DMS 273 (cell line): ENCODE measurements around the gene ZNF653.

Source experiments
- DNase-seq: peaks from one replicate; lab custom pipeline; 2025; ENCODE audit not compliant: unreplicated experiment; lab: John Stamatoyannopoulos, UW

The ZNF653 gene

DNA sequence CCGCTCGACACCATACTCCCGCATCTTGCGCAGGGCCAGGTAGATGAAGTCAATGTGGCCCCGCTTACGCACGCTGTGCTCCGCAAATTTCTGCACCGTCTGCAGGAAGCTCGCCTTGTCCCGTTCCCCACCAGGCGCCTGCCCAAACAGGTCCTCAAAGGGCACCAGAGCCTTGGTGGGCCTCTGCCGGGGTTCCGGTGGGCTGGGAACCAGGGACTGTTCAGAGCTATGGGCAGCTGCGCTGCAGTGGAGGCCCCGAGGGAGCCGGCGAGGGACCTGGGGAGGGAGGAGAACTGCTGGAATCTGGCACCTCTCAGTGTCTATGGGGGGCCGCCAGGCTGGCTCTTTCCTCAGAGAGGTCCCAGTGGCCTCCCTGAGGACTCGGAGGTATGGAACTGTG, 8.3 kb upstream of the ZNF653 start:
- DNase-seq, result no peak

DNA sequence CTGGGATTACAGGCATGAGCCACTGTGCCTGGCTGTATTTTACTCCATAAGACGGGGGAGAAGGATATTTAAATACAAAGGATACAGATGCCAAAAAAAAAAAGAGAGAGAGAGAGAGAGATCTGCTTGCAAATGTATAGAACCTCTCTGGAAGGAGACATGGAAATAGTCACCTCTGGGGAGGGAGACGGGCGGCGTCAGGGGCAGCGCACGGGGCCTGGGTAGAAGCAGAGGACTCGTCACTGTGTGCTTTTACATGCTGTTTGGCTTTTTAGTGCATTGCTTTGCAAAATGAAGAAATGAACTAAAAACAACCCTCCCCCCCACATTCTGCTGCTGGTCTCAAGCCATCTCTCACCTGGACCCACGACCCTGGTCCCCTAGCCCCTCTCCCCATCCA, 4.8 kb upstream of the ZNF653 start:
- DNase-seq, result no peak

DNA sequence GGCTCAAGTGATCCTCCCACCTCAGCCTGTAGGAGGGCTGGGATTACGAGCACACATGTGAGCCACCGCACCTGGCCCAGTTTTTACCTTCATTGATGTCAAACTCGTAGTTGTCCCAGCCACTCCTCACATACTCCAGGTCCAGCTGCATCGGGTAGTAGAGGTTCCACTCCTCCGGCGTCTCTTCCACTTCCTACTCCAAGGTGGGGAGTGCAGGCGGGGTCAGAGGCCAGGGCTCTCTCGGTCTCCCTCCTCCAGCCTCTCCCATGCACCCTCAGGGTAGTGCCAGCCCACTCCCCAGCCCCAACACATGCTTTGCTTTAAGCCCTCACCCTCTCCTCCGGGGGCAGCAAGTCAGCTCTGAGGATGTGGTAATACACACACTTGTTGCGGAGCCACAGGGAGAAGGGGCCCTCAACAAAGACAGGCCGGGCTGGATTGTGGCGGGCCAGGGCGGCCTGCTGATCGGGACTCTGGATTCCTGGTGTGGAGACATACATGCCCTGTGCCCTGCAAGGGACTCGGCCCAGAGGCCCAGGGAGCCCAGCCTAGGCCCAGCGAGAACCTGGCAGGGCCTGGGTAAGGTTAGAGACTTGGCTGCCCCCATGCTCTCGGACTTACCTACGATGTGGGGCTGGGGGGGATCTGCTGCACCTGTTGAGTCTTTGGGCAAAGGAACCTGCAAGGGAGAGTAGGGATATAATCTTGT, 1.9 kb upstream of the ZNF653 start:
- DNase-seq, result no peak

DNA sequence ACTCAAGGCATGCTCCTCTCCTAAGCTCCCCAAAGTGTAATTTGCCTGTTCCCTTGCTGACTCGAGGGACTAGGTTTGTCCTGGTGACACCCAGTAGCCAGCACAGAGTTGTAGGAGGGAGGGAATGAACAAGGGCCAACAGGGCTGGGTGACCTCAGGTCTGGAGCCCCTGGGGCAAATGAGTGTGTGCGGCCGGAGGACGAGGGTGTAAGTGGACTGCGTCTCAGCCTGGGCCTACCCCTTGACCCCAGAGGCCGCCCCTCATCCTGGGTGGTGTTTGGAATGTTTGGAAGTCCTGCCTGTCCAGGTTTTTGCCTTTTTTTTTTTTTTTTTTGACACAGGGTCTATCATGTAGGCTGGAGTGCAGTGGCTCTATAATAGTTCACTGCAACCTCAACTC, 1.3 kb upstream of the ZNF653 start:
- DNase-seq, result no peak

DNA sequence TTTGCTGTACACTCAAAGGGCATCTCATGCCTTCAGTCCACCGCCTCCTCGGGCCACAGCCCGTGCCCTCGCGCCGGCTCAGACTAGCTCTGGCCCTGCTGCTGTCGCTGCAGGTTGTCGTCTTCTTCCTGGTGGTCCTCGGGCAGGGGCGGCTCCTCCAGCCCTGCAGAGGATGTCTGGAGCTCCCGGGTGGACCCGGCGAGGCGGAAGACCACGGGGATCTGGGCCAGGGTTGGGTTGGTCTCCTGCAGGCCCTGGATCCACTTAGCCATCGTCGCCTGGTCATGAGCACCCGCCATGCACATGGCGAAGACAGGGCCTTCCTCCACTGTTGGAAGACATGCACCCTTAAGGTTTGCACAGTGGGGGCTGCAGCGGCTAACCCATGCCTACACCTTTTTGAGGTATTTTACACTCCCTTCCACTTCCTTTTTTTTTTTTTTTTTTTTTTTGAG, 489 bp upstream of the ZNF653 start:
- DNase-seq, result no peak

DNA sequence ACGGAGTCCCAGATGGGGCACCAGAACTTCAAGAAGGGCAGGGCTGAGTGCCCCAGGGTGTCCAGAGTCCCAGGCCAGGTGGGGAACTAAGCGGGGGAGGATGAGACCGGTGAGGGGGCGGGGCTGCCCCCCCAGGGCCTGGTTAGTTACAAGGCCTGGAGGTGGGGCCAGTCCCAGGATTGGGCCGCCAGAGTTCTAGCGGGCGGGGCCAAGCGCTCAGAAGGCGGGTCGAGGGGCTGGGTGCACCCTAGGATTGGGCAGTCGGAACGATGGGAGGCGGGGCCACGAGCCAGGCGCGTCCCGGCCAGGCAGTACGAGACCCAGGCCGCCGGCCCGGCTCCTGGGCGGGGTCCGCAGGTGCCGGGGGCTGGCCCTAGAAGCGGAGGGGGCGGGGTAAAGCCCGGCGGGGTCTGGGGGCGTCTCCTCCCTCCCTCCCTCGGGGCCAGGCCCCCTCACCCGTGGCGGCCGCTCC, 571 bp downstream of the ZNF653 start:
- peak; percentile 98 for DNase-seq

DNA sequence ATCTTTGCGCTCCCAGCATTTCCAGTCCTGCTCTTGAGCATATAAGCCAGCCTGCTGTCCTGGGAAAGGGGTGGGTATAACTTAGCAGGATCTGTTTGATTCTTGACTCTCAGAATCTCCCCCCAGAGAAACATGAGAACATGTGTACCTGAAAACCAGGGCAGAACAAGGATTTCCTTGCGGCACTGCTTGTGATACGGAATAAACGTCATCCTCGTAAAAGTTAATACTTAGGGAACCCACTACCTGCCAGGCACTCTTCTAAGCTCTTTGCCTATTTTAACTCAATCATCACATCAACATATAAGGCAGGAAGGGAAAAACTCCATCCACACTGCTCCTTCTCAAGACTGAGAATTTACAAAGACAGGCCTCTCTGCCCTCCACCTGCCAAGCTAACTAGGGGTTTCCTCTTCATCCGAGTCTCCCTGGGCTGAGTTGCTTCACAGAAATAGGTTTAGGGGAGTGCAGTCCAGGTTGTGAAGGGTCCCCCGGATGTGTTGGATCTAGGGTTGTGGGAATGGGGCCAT, 1.1 kb downstream of the ZNF653 start:
- DNase-seq, result no peak

DNA sequence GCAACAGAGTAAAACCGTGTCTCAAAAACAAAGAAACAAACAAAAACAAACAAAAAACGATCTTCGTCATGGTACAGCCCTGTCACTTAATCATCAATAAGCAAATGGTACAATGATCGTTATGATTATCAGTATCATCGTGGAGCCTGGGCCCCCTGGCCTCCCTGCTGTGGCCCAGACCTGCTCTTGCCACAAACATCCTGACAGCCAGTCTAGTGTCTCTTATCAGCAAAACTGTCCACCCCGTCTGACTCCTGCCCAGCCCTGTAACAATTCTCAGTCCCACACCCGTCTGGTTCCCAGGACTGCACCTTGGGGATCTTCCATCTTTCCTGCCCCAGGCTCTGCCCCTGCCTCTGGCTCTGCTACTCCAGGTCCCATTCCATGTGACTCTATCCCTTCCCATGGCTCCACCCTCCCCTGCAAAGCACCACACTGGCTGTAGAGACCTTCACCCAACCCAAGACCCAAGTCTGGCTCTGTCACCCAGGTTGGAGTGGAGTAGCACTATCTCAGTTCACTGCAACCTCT, 5.7 kb downstream of the ZNF653 start:
- no peak for DNase-seq

DNA sequence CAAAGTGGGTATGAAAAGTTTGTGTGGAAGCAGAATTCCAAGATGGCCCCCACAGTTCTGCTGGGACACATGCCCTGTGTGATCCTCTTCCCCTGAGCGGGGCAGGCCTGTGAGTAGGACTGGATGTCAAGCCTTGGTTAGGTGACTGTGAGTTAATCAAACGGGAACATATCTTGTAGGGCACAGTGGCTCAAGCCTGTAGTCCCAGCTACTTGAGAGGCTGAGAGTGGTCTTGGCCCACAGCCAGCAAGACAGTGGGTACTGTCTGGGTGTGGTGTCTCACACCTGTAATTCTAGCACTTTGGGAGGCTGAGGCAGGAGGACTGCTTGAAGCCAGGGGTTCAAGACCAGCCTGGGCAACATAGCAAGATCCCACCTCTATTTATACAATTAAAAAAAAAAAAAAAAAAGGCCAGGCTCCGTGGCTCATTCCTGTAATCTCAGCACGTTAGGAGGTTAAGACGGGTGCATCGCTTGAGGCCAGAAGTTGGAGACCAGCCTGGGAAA, 6.4 kb downstream of the ZNF653 start:
- no peak for DNase-seq

DNA sequence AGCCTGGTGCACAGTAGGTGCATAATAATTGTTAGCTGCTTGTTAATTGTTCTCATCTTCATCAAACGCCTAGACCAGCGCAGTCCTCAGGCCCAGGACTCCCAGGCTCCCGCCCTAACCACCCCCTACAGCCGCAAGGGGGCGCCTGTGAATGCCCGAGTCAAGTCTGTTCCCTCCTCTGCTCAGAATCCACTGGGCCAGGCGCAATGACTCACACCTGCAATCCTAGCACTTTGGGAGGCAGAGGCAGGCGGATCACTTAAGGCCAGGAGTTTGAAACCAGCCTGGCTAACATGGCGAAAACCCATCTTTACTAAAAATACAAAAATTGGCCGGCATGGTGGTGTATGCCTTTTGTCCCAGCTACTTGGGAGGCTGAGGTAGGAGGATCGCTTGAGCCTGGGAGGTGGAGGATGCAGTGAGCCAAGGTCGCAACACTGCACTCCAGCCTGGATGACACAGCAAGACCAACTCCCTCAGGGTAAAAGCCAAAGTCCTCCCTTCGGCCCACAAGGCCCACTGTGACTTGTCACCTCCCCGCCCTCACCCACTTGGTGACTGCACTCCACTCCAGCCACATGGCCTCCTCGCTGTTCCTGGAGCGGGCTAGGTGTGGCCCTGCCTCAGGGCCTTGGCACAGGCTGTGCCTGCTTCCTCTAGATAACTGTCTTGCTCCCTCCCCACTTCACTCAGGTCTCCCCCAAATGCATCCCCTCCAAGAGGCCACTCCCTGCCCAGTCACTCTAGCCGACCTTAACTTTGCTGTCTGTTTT, 9.1 kb downstream of the ZNF653 start:
- peak; percentile 83 for DNase-seq

DNA sequence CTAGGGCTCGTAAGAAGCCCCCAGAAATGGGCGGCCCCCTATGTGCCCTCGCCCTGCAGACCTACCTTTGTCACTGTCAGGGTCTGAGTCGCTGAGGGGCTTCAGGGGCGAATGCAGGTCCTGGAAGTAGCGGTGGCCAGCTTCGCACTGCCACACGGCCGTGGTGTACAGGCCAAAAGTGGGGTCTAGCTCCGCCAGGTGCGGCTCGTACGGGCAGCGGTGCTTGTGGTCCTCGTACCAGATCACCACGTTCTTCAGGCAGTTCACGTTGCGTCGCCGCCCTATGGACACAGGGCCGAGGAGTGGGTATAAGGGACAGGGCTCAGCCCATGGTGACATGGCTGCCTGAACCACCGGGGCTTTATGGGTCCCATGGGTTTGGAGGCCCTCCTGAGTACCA, 9.8 kb downstream of the ZNF653 start:
- DNase-seq, result no peak

DNA sequence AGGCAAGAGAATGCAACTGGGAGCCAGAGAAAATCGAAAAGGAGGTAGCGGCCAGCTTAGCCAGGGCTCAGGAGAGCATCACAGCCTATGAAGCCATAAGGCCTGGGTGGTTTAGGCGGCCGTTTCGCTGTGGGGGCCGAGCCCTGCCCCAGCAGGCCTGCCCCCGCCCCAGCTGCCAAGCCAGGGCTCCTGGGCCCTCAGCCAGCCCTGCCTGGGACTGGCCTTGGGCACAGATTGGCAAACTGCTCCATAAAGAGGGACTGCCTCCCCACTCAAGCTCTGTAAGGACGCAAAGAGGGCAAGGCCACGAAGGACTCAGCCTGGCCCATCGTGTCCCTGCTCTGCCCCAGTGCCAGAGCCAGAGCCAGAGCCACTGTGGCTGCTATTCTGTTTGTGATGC, 10.2 kb downstream of the ZNF653 start:
- DNase-seq, result peak; percentile 96

DNA sequence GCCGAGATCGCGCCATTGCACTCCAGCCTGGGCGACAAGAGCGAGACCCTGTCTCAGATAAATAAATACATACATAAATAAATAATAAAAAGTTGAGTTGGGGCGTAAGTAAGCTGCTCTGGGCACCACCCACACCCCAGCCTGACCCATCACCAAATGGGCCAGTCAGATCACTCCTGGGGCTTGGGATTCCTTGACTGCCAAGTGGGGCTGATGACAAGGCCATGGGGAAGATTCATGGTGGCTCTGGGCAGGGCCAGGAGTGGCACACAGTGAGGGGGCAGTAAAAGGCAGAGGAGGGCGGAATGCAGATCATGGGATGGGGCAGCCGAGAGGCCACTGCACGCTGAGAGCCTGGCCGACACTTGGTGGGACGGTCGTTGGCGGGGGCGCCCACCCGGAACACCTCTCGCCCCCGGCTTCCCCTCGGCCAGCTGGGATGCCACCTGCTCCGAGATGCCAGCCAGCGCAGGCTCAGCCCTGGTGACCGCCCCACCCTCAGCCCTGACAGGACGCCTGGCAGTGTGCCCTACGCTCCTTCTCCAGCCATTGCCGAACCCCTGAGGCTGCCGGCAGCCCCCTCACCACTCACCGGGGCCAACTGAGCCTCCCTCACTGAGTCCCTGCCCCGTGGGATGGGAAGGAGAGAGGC, 10.9 kb downstream of the ZNF653 start:
- peak; percentile 85 for DNase-seq

DNA sequence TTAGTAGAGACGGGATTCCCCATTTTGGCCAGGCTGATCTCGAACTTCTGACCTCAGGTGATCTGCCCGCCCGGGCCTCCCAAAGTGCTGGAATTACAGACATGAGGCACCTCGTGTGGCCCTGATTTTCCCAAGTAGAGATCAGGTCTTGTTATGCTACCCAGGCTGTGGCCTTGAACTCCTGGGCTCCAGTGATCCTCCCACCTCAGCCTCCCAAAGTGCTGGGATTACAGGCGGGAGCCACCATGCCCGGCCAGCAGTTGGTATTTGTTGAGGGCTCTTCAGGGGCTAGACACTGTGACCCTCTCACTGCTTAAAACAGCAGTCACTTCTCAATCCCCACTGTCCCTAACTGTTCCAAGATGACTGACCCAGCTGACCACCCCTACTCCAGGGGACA, 16.3 kb downstream of the ZNF653 start:
- no peak for DNase-seq

DNA sequence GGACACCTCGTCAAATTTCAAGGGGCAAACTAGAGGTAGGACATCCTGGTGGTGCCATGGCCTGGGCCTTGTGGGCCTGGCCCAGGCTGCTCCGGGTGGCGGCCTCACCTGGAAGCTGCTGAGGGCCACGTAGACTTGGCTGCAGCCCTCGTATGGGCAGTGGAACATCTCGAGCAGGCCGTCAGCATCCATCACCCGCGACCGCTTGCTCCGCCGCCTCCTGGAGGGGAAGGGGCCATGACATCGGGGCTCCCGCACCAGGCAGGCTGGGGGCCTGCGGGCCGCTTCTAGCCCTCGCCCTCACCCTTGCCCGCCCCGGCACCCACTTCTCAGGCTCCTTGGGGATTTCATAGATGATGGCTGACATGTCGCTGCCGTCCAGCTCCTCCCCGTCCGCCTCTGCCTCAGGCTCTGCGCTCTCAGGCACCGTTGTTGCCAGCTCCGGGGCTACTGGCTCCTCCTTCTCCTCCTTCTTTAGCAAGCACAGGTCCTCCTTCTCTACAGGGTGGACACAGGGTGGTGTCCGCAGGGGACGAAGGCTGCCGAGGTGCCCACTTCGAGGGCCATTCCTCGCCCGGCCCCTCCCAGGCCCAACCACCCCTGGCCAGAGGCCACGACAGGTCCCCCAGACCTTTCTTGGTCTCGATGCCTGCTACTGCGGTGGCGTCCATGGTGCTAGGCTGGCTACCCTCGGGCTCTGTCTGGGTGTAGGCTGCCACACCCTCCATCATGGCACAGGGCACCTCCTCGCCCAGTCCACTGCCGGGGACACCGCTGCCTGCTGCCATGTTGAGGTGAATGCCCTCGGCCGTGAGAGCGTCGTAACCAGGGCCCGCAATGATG, 18.8 kb downstream of the ZNF653 start:
- no peak for DNase-seq

DNA sequence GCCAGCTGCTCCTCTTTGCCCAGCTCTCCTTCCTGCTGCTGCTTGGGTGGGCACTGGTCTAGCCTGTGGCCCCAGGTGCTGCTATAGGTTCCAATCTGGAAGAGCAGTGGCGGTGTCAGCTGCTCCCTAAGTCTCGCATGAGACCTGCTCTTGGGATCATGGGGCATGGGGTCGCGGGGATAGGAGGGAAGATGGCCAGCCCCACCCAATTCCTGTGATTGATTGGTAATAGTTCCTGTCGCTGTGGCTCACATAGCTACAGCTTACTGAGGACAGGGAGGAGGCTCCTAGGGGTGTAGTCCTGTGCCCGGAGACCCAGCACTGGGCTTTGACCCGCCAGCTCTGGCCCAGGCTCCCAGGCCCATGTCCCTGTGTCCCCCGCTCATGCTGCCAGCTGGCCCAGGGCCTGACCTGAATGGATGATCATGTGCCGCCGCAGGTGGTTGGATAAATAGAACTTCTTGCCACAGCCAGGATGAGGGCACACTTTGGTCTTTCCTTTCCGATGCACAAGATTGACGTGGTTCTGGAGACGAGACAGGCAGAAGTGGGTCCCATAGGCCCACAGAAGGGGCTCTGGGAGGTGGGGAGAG, 20.3 kb downstream of the ZNF653 start:
- DNase-seq, result no peak

DNA sequence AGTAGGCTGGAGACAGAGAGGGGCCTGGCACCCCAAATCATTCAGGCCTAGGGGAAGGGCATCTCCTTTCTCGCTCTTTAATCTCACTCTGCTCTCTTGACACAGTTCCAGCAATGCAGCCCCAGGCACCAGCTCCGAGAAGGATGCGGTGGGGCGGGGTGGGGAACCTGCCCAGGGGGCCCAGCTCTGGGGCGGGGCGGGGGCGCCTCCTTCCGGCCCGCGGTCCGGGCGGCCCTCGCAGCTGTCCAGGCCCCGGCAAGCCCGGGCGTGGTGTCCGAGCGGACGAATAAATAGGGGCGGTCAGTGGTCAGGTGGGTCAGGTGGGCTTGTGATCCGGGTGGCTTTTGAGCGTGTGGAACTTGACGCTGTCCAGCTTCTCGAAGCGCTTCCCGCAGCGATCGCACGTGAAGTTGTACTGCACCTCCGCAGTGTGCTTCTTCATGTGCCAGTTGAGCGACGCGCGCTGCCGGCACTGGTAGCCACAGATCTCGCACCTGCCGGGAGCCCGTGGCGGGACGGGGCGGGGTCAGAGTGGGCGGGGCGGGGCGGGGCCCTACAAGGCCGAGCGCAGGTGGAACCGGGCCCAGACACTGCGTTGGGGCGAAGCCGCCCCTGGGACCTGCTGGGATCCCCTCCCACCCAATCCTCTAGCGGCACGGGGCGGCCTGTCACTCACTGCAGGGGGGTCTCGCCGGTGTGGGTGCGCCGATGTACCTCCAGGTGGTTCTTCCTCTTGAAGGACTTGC, 22.1 kb downstream of the ZNF653 start:
- DNase-seq, result no peak

DNA sequence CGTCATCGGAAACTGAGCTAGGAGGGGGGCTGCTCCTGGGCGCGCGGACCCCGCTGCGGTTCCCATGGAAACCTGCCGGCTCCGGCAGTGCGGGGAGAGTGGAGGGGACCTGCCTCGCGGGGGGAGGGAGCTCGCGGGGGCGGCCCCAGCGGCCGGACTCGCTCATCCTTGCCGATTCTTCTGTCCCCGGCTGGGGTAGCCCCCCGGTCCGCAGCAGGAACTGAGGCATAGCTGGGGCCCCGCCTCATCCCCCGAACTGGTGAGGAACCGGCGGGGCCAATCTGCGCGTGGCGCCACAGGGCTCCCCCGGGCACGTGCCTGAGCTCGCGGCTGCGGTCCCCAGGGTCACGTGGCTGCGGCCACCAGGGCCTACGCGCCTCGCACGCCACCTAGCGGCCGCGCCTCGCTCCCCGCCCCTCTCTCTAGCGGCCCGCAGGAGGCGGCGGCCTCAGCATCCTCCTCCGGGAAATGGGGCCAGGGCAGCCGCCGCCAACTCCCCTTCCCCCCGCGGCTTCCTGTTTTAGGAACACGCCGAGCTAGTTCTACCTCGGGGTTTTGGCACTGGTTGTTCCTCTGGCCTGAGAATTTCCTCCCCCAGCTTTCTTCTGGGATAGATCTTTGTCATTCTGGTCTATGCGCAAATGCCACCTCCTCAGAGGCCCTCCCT, 23.1 kb downstream of the ZNF653 start:
- peak; percentile 96 for DNase-seq
